8988T (cell line): ENCODE data around the gene LRRTM3.

Experiments used
- DNase-seq: peaks from one replicate; pipeline ENCODE4 v3.0.0; 2011

The LRRTM3 gene

DNA sequence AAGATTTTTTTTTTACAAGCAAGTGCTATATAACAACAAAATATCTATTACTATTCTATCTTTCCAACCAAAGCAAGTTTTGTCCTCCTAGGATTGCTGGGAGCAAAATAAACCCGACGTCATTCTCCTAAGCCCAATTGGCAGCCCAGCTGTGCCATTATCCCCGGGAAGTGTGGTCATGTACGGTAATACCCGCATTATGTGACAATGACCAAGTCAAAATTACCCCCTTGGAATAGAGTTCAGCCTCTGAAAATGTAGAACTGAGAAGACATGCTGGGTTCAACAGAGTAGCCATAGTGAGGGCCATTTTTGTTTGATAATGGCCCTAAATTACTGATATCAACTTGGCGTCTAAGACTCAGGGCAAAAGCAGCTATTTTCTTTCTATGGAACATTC lies 215.5 kb downstream of the LRRTM3 start:
- DNase-seq: no peak

DNA sequence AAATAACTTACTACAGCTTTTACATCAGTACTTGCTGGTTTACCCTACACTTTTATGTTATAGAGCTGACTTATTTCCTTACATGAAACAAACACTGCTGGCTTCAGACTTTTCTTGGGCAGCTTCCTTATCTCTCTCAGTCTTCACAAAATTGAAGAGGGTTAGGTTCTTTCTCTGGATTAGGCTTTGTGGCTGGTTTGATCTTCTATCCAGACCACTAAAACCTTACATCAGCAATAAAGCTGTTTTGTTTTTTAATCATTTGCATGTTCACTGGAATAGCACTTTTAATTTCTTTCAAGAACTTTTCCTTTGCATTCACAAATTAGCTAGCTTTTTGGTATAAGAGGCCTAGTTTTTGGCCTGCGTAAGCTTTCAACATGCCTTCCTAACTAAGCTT lies 218.7 kb downstream of the LRRTM3 start:
- DNase-seq: no peak
